ENCODE measurements around the gene ARHGAP36.

ARHGAP36 gene

GRCh38 chrX:131067846-131068745 is 9.9 kb downstream of the ARHGAP36 start:
- H2AFZ ChIP-seq (ENCODE audit: low read length), result peak overlapping the region; percentile 78
- peak overlapping the region; percentile 49 for H3K4me2 ChIP-seq (ENCODE audit: insufficient read depth, low read length, poor library complexity, severe bottlenecking)
- peak overlapping the region; percentile 21 for H3K9ac ChIP-seq (ENCODE audit: low read depth, low read length, poor library complexity)
- H3K4ac ChIP-seq (ENCODE audit: low read length), result no peak overlapping the region
- H2BK5ac ChIP-seq (ENCODE audit: low read length), result no peak overlapping the region
- no peak overlapping the region for H3K18ac ChIP-seq (ENCODE audit: low read length)
- no peak overlapping the region for H4K91ac ChIP-seq (ENCODE audit: low read depth, low read length, poor library complexity)
- no peak overlapping the region for H2AK5ac ChIP-seq (ENCODE audit: low read depth, low read length)
- no peak overlapping the region for H2BK120ac ChIP-seq (ENCODE audit: low read depth, low read length)
- no peak overlapping the region for H4K8ac ChIP-seq (ENCODE audit: low read depth, low read length)
- peaks cover 5% of the 10 kb centered on the region in 2 donors for H3K4me1 ChIP-seq (ENCODE audit: control insufficient read depth in 2 of 2, insufficient read depth in 1 of 2, low read depth in 1 of 2, low read length in 2 of 2)
- H3K14ac ChIP-seq (ENCODE audit: low read length), result no peak overlapping the region
- H3K79me1 ChIP-seq (ENCODE audit: low read depth, low read length), result no peaks in the 10 kb centered on the region
- H3K23ac ChIP-seq (ENCODE audit: low read depth, low read length, poor library complexity), result no peak overlapping the region
- no peaks in the 10 kb centered on the region for H3K36me3 ChIP-seq (replicated peaks in 1 of 2; ENCODE audit: control insufficient read depth in 2 of 2, insufficient read depth in 2 of 2, low read length in 2 of 2)
- H3K27me3 ChIP-seq (ENCODE audit: control insufficient read depth in 3 of 3, insufficient read depth in 3 of 3, low read depth in 1 of 3, low read length in 3 of 3), result peaks cover 0 to 77% (median 26%) of the 10 kb centered on the region in 3 experiments
- peak overlapping the region; percentile 39 to 77 for H3K4me3 ChIP-seq (ENCODE audit: low read length in 2 of 2)
- no peak for DNase-seq (ENCODE audit: low spot score)
- H3K9me3 ChIP-seq (replicated peaks in 1 of 2; ENCODE audit: control insufficient read depth in 2 of 2, insufficient read depth in 1 of 2, low read depth in 1 of 2, low read length in 2 of 2), result no peaks in the 10 kb centered on the region
- no peak overlapping the region for H2BK15ac ChIP-seq (ENCODE audit: low read length)
- no peak overlapping the region for H3K27ac ChIP-seq (replicated peaks; ENCODE audit: low read length)
- no CpG with 5 or more reads among the region's 41 CpGs for WGBS, 2 donors (ENCODE audit: extremely low coverage in 2 of 2, insufficient read length in 2 of 2, insufficient replicate concordance in 1 of 2)
- peak overlapping the region; percentile 3 for H2BK12ac ChIP-seq (ENCODE audit: low read length)

- no peak overlapping the region for H3K18ac ChIP-seq (ENCODE audit: low read length)
- no peak overlapping the region for H2BK12ac ChIP-seq (ENCODE audit: low read length)
- no peak overlapping the region for H3K14ac ChIP-seq (ENCODE audit: low read length)
- H2AFZ ChIP-seq (ENCODE audit: low read length), result peak overlapping the region; percentile 6
- no peak overlapping the region for H4K91ac ChIP-seq (ENCODE audit: low read depth, low read length, poor library complexity)
- H2BK120ac ChIP-seq (ENCODE audit: low read depth, low read length), result no peak overlapping the region
- H3K27ac ChIP-seq (replicated peaks; ENCODE audit: low read length), result no peak overlapping the region
- H3K36me3 ChIP-seq (replicated peaks in 1 of 2; ENCODE audit: control insufficient read depth in 2 of 2, insufficient read depth in 2 of 2, low read length in 2 of 2), result no peaks in the 10 kb centered on the region
- H4K8ac ChIP-seq (ENCODE audit: low read depth, low read length), result no peak overlapping the region
- no peak overlapping the region for H2BK15ac ChIP-seq (ENCODE audit: low read length)
- H3K9me3 ChIP-seq (replicated peaks in 1 of 2; ENCODE audit: control insufficient read depth in 2 of 2, insufficient read depth in 1 of 2, low read depth in 1 of 2, low read length in 2 of 2), result no peaks in the 10 kb centered on the region
- H3K4ac ChIP-seq (ENCODE audit: low read length), result no peak overlapping the region
- DNase-seq (ENCODE audit: low spot score), result peak; percentile 49
- no peak overlapping the region for H2AK5ac ChIP-seq (ENCODE audit: low read depth, low read length)
- H3K27me3 ChIP-seq (ENCODE audit: control insufficient read depth in 3 of 3, insufficient read depth in 3 of 3, low read depth in 1 of 3, low read length in 3 of 3), result peaks cover 0 to 87% (median 35%) of the 10 kb centered on the region in 3 experiments
- H3K79me1 ChIP-seq (ENCODE audit: low read depth, low read length), result no peaks in the 10 kb centered on the region
- H3K4me2 ChIP-seq (ENCODE audit: insufficient read depth, low read length, poor library complexity, severe bottlenecking), result peak overlapping the region; percentile 37
- H3K4me1 ChIP-seq (ENCODE audit: control insufficient read depth in 2 of 2, insufficient read depth in 1 of 2, low read depth in 1 of 2, low read length in 2 of 2), result peaks cover 5% of the 10 kb centered on the region in 2 donors
- no peak overlapping the region for H3K4me3 ChIP-seq (ENCODE audit: low read length in 2 of 2)
- no peak overlapping the region for H3K23ac ChIP-seq (ENCODE audit: low read depth, low read length, poor library complexity)
- WGBS, 2 donors (ENCODE audit: extremely low coverage in 2 of 2, insufficient read length in 2 of 2, insufficient replicate concordance in 1 of 2), result no CpG with 5 or more reads among the region's 26 CpGs
- H2BK5ac ChIP-seq (ENCODE audit: low read length), result no peak overlapping the region
- no peak overlapping the region for H3K9ac ChIP-seq (ENCODE audit: low read depth, low read length, poor library complexity)
These were observed 11.0 kb downstream of the ARHGAP36 start for GRCh38 chrX:131068945-131069719.

GRCh38 chrX:131072871-131073571 is 14.9 kb downstream of the ARHGAP36 start:
- Histone ChIP-seq H2BK15ac (ENCODE audit: low read length) (no peak overlapping the region), H2BK12ac (ENCODE audit: low read length) (no peak overlapping the region), H3K14ac (ENCODE audit: low read length) (no peak overlapping the region), H4K8ac (ENCODE audit: low read depth, low read length) (no peak overlapping the region), H3K36me3 (replicated peaks in 1 of 2; ENCODE audit: control insufficient read depth in 2 of 2, insufficient read depth in 2 of 2, low read length in 2 of 2) (no peaks in the 10 kb centered on the region), H2AK5ac (ENCODE audit: low read depth, low read length) (no peak overlapping the region), H3K23ac (ENCODE audit: low read depth, low read length, poor library complexity) (no peak overlapping the region), H3K9me3 (replicated peaks in 1 of 2; ENCODE audit: control insufficient read depth in 2 of 2, insufficient read depth in 1 of 2, low read depth in 1 of 2, low read length in 2 of 2) (no peaks in the 10 kb centered on the region), H3K27me3 (ENCODE audit: control insufficient read depth in 3 of 3, insufficient read depth in 3 of 3, low read depth in 1 of 3, low read length in 3 of 3) (peaks cover 0 to 69% (median 36%) of the 10 kb centered on the region in 3 experiments), H2BK5ac (ENCODE audit: low read length) (no peak overlapping the region), H3K4me2 (ENCODE audit: insufficient read depth, low read length, poor library complexity, severe bottlenecking) (peak overlapping the region; percentile 45), H2BK120ac (ENCODE audit: low read depth, low read length) (no peak overlapping the region), H3K4ac (ENCODE audit: low read length) (no peak overlapping the region), H4K91ac (ENCODE audit: low read depth, low read length, poor library complexity) (no peak overlapping the region), H3K4me3 (ENCODE audit: low read length in 2 of 2) (no peak overlapping the region), H3K79me1 (ENCODE audit: low read depth, low read length) (no peaks in the 10 kb centered on the region), H3K27ac (replicated peaks; ENCODE audit: low read length) (no peak overlapping the region), H3K4me1 (ENCODE audit: control insufficient read depth in 2 of 2, insufficient read depth in 1 of 2, low read depth in 1 of 2, low read length in 2 of 2) (peaks cover 0 to under 1% of the 10 kb centered on the region in 2 donors), H3K9ac (ENCODE audit: low read depth, low read length, poor library complexity) (no peak overlapping the region), H2AFZ (ENCODE audit: low read length) (no peak overlapping the region), H3K18ac (ENCODE audit: low read length) (peak overlapping the region; percentile 57)
- no CpG with 5 or more reads among the region's 39 CpGs for WGBS, 2 donors (ENCODE audit: extremely low coverage in 2 of 2, insufficient read length in 2 of 2, insufficient replicate concordance in 1 of 2)
- DNase-seq (ENCODE audit: low spot score), result no peak

Measured in neuronal stem cell (in vitro differentiated cells).